BLaER1 treated with 17β-estradiol and CSF1 and Interleukin-3, amounts not matched to agents 10 nM and 100 nM (cell line): ENCODE data around the gene MSANTD7.
"Not testable (repeated sequence)": the region's sequence is repeated elsewhere in the genome, so short reads cannot be mapped to it uniquely, and the experiment has no call there.

Source experiments
- H3K27ac ChIP-seq, 11 experiments: shearing (Covaris generic); formaldehyde crosslinking; 2 replicates each; pipeline ENCODE4 v1.8.1; 2022
- H3K27me3 ChIP-seq, 11 experiments: shearing (Covaris generic); formaldehyde crosslinking; 2 replicates each; pipeline ENCODE4 v1.8.1; 2022
- H3K36me3 ChIP-seq, 11 experiments: shearing (Covaris generic); formaldehyde crosslinking; 2 replicates each; pipeline ENCODE4 v1.8.1; 2022
- H3K4me1 ChIP-seq, 10 experiments: shearing (Covaris generic); formaldehyde crosslinking; 2 replicates each; pipeline ENCODE4 v1.8.1; 2022
- H3K4me2 ChIP-seq, 11 experiments: shearing (Covaris generic); formaldehyde crosslinking; 2 replicates each; pipeline ENCODE4 v1.8.1; 2022
- H3K4me3 ChIP-seq, 10 experiments: shearing (Covaris generic); formaldehyde crosslinking; 2 replicates each; pipeline ENCODE4 v1.8.1; 2022
- H3K9ac ChIP-seq, 11 experiments: shearing (Covaris generic); formaldehyde crosslinking; 2 replicates each; pipeline ENCODE4 v1.8.1; 2022
- H3K9me3 ChIP-seq, 11 experiments: shearing (Covaris generic); formaldehyde crosslinking; replicated peaks in 1 of 11; 2 replicates each; pipeline ENCODE4 v1.8.1; 2022
- H4K20me1 ChIP-seq, 11 experiments: shearing (Covaris generic); formaldehyde crosslinking; 2 replicates each; pipeline ENCODE4 v1.8.1; 2022
- Cebpa-rat ChIP-seq, 11 experiments: shearing (Covaris generic); IDR thresholded peaks; 2 replicates each; pipeline ENCODE4 v1.8.1; 2022

The MSANTD7 gene

GRCh38 chr10:14844948-14845347 lies 6.8 kb downstream of the MSANTD7 start:
- peaks cover 0 to 76% (median 41%) of the 10 kb centered on the region in 11 experiments; a peak in 17 of 22 replicates for H4K20me1 ChIP-seq
- H3K4me2 ChIP-seq: no peak overlapping the region
- no peak overlapping the region for H3K4me3 ChIP-seq
- peaks cover 0 to 7% (median 4%) of the 10 kb centered on the region in 10 experiments; a peak in 8 of 20 replicates for H3K4me1 ChIP-seq
- H3K9ac ChIP-seq: no peak overlapping the region
- H3K27ac ChIP-seq: no peak overlapping the region
- TF ChIP-seq Cebpa-rat (IDR thresholded peaks at IDR 0.05): no peak
- H3K36me3 ChIP-seq: peaks cover 75 to 99% (median 90%) of the 10 kb centered on the region in 11 experiments
- H3K27me3 ChIP-seq: no peaks in the 10 kb centered on the region
- no peaks in the 10 kb centered on the region for H3K9me3 ChIP-seq

- no peaks in the 10 kb centered on the region for H3K27me3 ChIP-seq
- H3K4me1 ChIP-seq: peaks cover 0 to 7% (median 0%) of the 10 kb centered on the region in 10 experiments; a peak in 5 of 20 replicates
- no peak overlapping the region for H3K4me3 ChIP-seq
- peaks cover 68 to 96% (median 82%) of the 10 kb centered on the region in 11 experiments for H3K36me3 ChIP-seq
- TF ChIP-seq Cebpa-rat (IDR thresholded peaks at IDR 0.05): no peak
- H3K9ac ChIP-seq: no peak overlapping the region
- peaks cover 0 to 12% (median 6%) of the 10 kb centered on the region in 11 experiments; a peak in 8 of 22 replicates for H4K20me1 ChIP-seq
- H3K4me2 ChIP-seq: no peak overlapping the region
- H3K9me3 ChIP-seq: no peaks in the 10 kb centered on the region
- H3K27ac ChIP-seq: no peak overlapping the region
Measured at GRCh38 chr10:14852236-14852635, 14.1 kb downstream of the MSANTD7 start.

- Histone ChIP-seq H3K36me3 (peaks cover 74 to 97% (median 84%) of the 10 kb centered on the region in 11 experiments), H3K9ac (no peak overlapping the region), H4K20me1 (peaks cover 0 to 16% (median 0%) of the 10 kb centered on the region in 11 experiments; a peak in 4 of 22 replicates), H3K4me1 (peaks cover 0 to 17% (median 0%) of the 10 kb centered on the region in 10 experiments; a peak in 6 of 20 replicates), H3K27me3 (no peaks in the 10 kb centered on the region), H3K27ac (no peak overlapping the region), H3K4me3 (no peak overlapping the region), H3K9me3 (no peaks in the 10 kb centered on the region), H3K4me2 (no peak overlapping the region)
- 0 out of 22 replicates have a peak, but pooled peaks of 1 of the 11 experiments have one; percentile 37 for TF ChIP-seq Cebpa-rat (IDR thresholded peaks at IDR 0.05)
Measured at GRCh38 chr10:14855453-14855852, 17.3 kb downstream of the MSANTD7 start.

GRCh38 chr10:14858338-14858960 lies 20.3 kb downstream of the MSANTD7 start:
- Histone ChIP-seq H4K20me1 (peaks cover 0 to 16% (median 0%) of the 10 kb centered on the region in 11 experiments; a peak in 4 of 22 replicates), H3K4me3 (no peak overlapping the region), H3K9me3 (no peaks in the 10 kb centered on the region; a peak in 1 of 22 replicates), H3K9ac (no peak overlapping the region), H3K27ac (no peak overlapping the region), H3K4me1 (peaks cover 0 to 17% (median 0%) of the 10 kb centered on the region in 10 experiments; a peak in 6 of 20 replicates), H3K27me3 (no peaks in the 10 kb centered on the region), H3K36me3 (peaks cover 73 to 96% (median 84%) of the 10 kb centered on the region in 11 experiments), H3K4me2 (no peak overlapping the region)
- TF ChIP-seq Cebpa-rat (IDR thresholded peaks at IDR 0.05): no peak

- Histone ChIP-seq H3K4me2 (peak overlapping the region in 2 of 11 experiments; percentile 30 to 41; a peak in 2 of 22 replicates), H3K4me1 (peaks cover 0 to 17% (median 0%) of the 10 kb centered on the region in 10 experiments; a peak in 6 of 20 replicates), H3K4me3 (no peak overlapping the region), H3K27ac (no peak overlapping the region), H3K9me3 (no peaks in the 10 kb centered on the region; a peak in 1 of 22 replicates), H3K36me3 (peaks cover 74 to 95% (median 84%) of the 10 kb centered on the region in 11 experiments), H3K27me3 (no peaks in the 10 kb centered on the region), H4K20me1 (peaks cover 0 to 16% (median 0%) of the 10 kb centered on the region in 11 experiments; a peak in 4 of 22 replicates), H3K9ac (no peak overlapping the region)
- no peak for TF ChIP-seq Cebpa-rat (IDR thresholded peaks at IDR 0.05)
Measured at GRCh38 chr10:14859043-14859442, 20.9 kb downstream of the MSANTD7 start.

- TF ChIP-seq Cebpa-rat (IDR thresholded peaks at IDR 0.05): no peak
- peaks cover 0 to 16% (median 0%) of the 10 kb centered on the region in 11 experiments; a peak in 4 of 22 replicates for H4K20me1 ChIP-seq
- H3K36me3 ChIP-seq: peaks cover 67 to 93% (median 78%) of the 10 kb centered on the region in 11 experiments
- no peaks in the 10 kb centered on the region for H3K27me3 ChIP-seq
- peaks cover 0 to 17% (median 0%) of the 10 kb centered on the region in 10 experiments; a peak in 6 of 20 replicates for H3K4me1 ChIP-seq
- H3K4me2 ChIP-seq: peak overlapping the region in 2 of 11 experiments; percentile 30 to 41; a peak in 3 of 22 replicates
- H3K9me3 ChIP-seq: no peaks in the 10 kb centered on the region; a peak in 1 of 22 replicates
- no peak overlapping the region for H3K27ac ChIP-seq
- H3K4me3 ChIP-seq: no peak overlapping the region
- H3K9ac ChIP-seq: no peak overlapping the region
Measured at GRCh38 chr10:14859775-14860174, 21.7 kb downstream of the MSANTD7 start.

- Histone ChIP-seq H3K9me3 (no peaks in the 10 kb centered on the region; a peak in 1 of 22 replicates), H3K4me1 (peaks cover 0 to 17% (median 0%) of the 10 kb centered on the region in 10 experiments; a peak in 6 of 20 replicates), H3K36me3 (peaks cover 60 to 85% (median 73%) of the 10 kb centered on the region in 11 experiments), H3K9ac (no peak overlapping the region), H3K4me3 (no peak overlapping the region), H3K27ac (no peak overlapping the region; a peak in 1 of 22 replicates), H3K27me3 (no peaks in the 10 kb centered on the region), H4K20me1 (peaks cover 0 to 16% (median 0%) of the 10 kb centered on the region in 11 experiments; a peak in 4 of 22 replicates), H3K4me2 (no peak overlapping the region)
- no peak for TF ChIP-seq Cebpa-rat (IDR thresholded peaks at IDR 0.05)
Measured at GRCh38 chr10:14860791-14861190, 22.7 kb downstream of the MSANTD7 start.

GRCh38 chr10:14864466-14864865 lies 26.4 kb downstream of the MSANTD7 start:
- not testable (repeated sequence) for H3K27me3 ChIP-seq, H3K9me3 ChIP-seq, H3K4me3 ChIP-seq, H3K9ac ChIP-seq, H3K27ac ChIP-seq, H3K4me2 ChIP-seq, H4K20me1 ChIP-seq
- Histone ChIP-seq H3K4me1 (peaks cover 0 to 10% (median 0%) of the 10 kb centered on the region in 10 experiments; a peak in 6 of 20 replicates), H3K36me3 (peaks cover 61 to 82% (median 72%) of the 10 kb centered on the region in 11 experiments)

GRCh38 chr10:14864871-14865270 lies 26.8 kb downstream of the MSANTD7 start:
- H3K27me3 ChIP-seq, H3K9me3 ChIP-seq, H3K27ac ChIP-seq, H4K20me1 ChIP-seq, H3K4me1 ChIP-seq, H3K4me3 ChIP-seq, H3K9ac ChIP-seq, H3K4me2 ChIP-seq: not testable (repeated sequence)
- peaks cover 65 to 83% (median 76%) of the 10 kb centered on the region in 11 experiments for H3K36me3 ChIP-seq
